GM20431 (cell line): Measurements from ENCODE around the gene PCBP2.
"Not testable (repeated sequence)": the region's sequence is repeated elsewhere in the genome, so short reads cannot be mapped to it uniquely, and the experiment has no call there.

Experiments used
- in situ Hi-C: fragments of 300-500 bp; cut with MseI, MboI; formaldehyde crosslinking; loops from one replicate; pipeline ENCODE4 v1.15.0; 2020; ENCODE audit warnings: low sequenced_read_pairs; ENCODE audit not compliant: unreplicated experiment

The PCBP2 gene

GRCh38 chr12:53435326-53435725 is 16.6 kb upstream of the PCBP2 start:
- in situ Hi-C loops: not testable (repeated sequence)

GRCh38 chr12:53439582-53439981 is 12.3 kb upstream of the PCBP2 start:
- in situ Hi-C loops: not testable (repeated sequence)

- in situ Hi-C loops: no loop called here
Measured at GRCh38 chr12:53441040-53441833, 10.7 kb upstream of the PCBP2 start, which contains the start of gene PRR13. Gene PRR13, plus strand, starts transcription at chr12:53441734. Its CDS starts 981 bp downstream, at chr12:53442715.

GRCh38 chr12:53443955-53444354 is 7.9 kb upstream of the PCBP2 start:
- in situ Hi-C loops: no loop called here

- in situ Hi-C loops: not testable (repeated sequence)
Measured at GRCh38 chr12:53444593-53445325, 7.1 kb upstream of the PCBP2 start.

GRCh38 chr12:53450936-53451335 is 966 bp upstream of the PCBP2 start:
- in situ Hi-C loops: no loop called here

GRCh38 chr12:53452159-53453077 is 516 bp downstream of the PCBP2 start:
- in situ Hi-C loops: no loop called here

- in situ Hi-C loops: no loop called here
Measured at GRCh38 chr12:53453953-53454640, 2.2 kb downstream of the PCBP2 start.

- in situ Hi-C loops: no loop called here
Measured at GRCh38 chr12:53454707-53455106, 2.8 kb downstream of the PCBP2 start.

GRCh38 chr12:53456654-53457366 is 4.9 kb downstream of the PCBP2 start:
- in situ Hi-C loops: no loop called here

GRCh38 chr12:53459097-53459496 is 7.2 kb downstream of the PCBP2 start:
- in situ Hi-C loops: no loop called here

GRCh38 chr12:53461059-53461458 is 9.2 kb downstream of the PCBP2 start:
- in situ Hi-C loops: no loop called here

GRCh38 chr12:53461591-53461990 is 9.7 kb downstream of the PCBP2 start:
- in situ Hi-C loops: no loop called here

- in situ Hi-C loops: no loop called here
Measured at GRCh38 chr12:53462935-53463334, 11.0 kb downstream of the PCBP2 start.

- in situ Hi-C loops: no loop called here
Measured at GRCh38 chr12:53463802-53464560, 12.1 kb downstream of the PCBP2 start.

GRCh38 chr12:53464685-53465418 is 12.9 kb downstream of the PCBP2 start:
- in situ Hi-C loops: no loop called here

- in situ Hi-C loops: no loop called here
Measured at GRCh38 chr12:53465679-53466078, 13.8 kb downstream of the PCBP2 start.

- in situ Hi-C loops: no loop called here
Measured at GRCh38 chr12:53466640-53467039, 14.7 kb downstream of the PCBP2 start.
